ENCODE data around the gene ADD2.
"Not testable (repeated sequence)": the region's sequence is repeated elsewhere in the genome, so short reads cannot be mapped to it uniquely, and the experiment has no call there.

ADD2 gene

DNA sequence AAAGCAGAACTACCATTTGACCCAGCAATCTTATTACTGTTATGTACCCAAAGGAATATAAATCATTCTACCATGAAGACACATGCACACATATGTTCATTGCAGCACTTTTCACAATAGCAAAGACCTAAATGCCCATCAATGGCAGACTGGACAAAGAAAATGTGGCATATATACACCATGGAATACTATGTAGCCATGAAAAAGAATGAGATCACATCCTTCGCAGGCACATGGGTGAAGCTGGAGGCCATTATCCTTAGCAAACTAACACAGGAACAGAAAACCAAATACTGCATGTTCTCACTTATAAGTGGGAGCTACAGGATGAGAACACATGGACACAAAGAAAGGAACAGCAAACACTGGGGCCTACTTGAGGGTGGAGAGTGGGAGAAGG, 28.5 kb downstream of the ADD2 start:
- not testable (repeated sequence) for H3K4me3 ChIP-seq (ENCODE audit: low read length); H3K4me2 ChIP-seq (ENCODE audit: low read length); H3K9ac ChIP-seq (ENCODE audit: low read length); H3K56ac ChIP-seq (ENCODE audit: low read length); H3K36me3 ChIP-seq (ENCODE audit: control insufficient read depth, insufficient read depth, low read length); H4K8ac ChIP-seq (ENCODE audit: low read depth, low read length); H2BK120ac ChIP-seq (ENCODE audit: low read depth, low read length); H2BK15ac ChIP-seq (replicated peaks; ENCODE audit: low read depth); DNase-seq; H3K23ac ChIP-seq (ENCODE audit: low read length); H3K27me3 ChIP-seq (ENCODE audit: insufficient read depth, low read length, poor library complexity); H3K18ac ChIP-seq (ENCODE audit: low read length); H4K5ac ChIP-seq (ENCODE audit: low read length); H3K79me1 ChIP-seq (ENCODE audit: low read length); H2BK5ac ChIP-seq (ENCODE audit: low read length); H3K27ac ChIP-seq (ENCODE audit: low read depth, low read length); H3K4ac ChIP-seq (ENCODE audit: low read depth, low read length); H2AK5ac ChIP-seq (ENCODE audit: low read length)
- no CpG with 5 or more reads among the region's 1 CpG for WGBS (ENCODE audit: extremely low coverage, insufficient coverage, low lambda C conversion rate)
- Histone ChIP-seq H3K79me2 (ENCODE audit: control insufficient read depth, insufficient read depth, low read length) (peaks cover 49% of the 10 kb centered on the region), H3K4me1 (ENCODE audit: control insufficient read depth, low read depth, low read length) (peaks cover 12% of the 10 kb centered on the region)

DNA sequence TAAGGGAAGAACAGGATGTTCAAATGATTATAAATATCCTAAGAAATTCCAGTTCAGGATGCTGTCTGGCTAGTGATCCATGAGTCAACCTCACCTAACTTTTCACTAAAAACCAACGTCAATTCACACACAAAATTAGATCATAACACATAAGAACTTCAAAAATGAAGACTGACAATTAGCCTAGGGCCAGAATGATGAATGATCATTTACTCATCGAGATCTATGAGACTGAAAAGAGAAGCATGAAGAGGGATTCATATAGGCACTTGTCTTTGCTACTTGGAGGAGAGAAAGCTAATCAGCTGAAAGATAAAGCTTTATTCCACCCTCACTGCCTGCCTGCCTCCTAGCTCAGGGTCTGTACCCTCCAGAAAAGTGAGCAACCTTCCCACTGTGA, 29.8 kb downstream of the ADD2 start:
- Histone ChIP-seq H4K5ac (ENCODE audit: low read length) (no peak overlapping the region), H3K56ac (ENCODE audit: low read length) (peak overlapping the region; percentile 53), H3K27me3 (ENCODE audit: insufficient read depth, low read length, poor library complexity) (no peaks in the 10 kb centered on the region), H3K27ac (ENCODE audit: low read depth, low read length) (no peak overlapping the region), H3K4me2 (ENCODE audit: low read length) (no peak overlapping the region), H3K4me1 (ENCODE audit: control insufficient read depth, low read depth, low read length) (peaks cover 19% of the 10 kb centered on the region), H2AK5ac (ENCODE audit: low read length) (no peak overlapping the region), H4K8ac (ENCODE audit: low read depth, low read length) (no peak overlapping the region), H3K4ac (ENCODE audit: low read depth, low read length) (no peak overlapping the region), H3K9ac (ENCODE audit: low read length) (no peak overlapping the region), H2BK5ac (ENCODE audit: low read length) (no peak overlapping the region), H3K18ac (ENCODE audit: low read length) (no peak overlapping the region), H2BK120ac (ENCODE audit: low read depth, low read length) (no peak overlapping the region), H3K36me3 (ENCODE audit: control insufficient read depth, insufficient read depth, low read length) (no peaks in the 10 kb centered on the region), H3K79me2 (ENCODE audit: control insufficient read depth, insufficient read depth, low read length) (peaks cover 41% of the 10 kb centered on the region), H3K4me3 (ENCODE audit: low read length) (no peak overlapping the region), H3K79me1 (ENCODE audit: low read length) (peaks cover 12% of the 10 kb centered on the region), H2BK15ac (replicated peaks; ENCODE audit: low read depth) (no peak overlapping the region), H3K23ac (ENCODE audit: low read length) (no peak overlapping the region)
- WGBS (ENCODE audit: extremely low coverage, insufficient coverage, low lambda C conversion rate), result 100% methylated on average over 1 of the region's 2 CpGs
- no peak for DNase-seq

GRCh38 chr2:70735071-70735470, 32.9 kb downstream of the ADD2 start:
- Histone ChIP-seq H4K8ac (ENCODE audit: low read depth, low read length) (no peak overlapping the region), H3K9ac (ENCODE audit: low read length) (no peak overlapping the region), H3K4ac (ENCODE audit: low read depth, low read length) (no peak overlapping the region), H3K36me3 (ENCODE audit: control insufficient read depth, insufficient read depth, low read length) (no peaks in the 10 kb centered on the region), H3K79me1 (ENCODE audit: low read length) (peaks cover 22% of the 10 kb centered on the region), H3K27me3 (ENCODE audit: insufficient read depth, low read length, poor library complexity) (no peaks in the 10 kb centered on the region), H2BK5ac (ENCODE audit: low read length) (no peak overlapping the region), H2BK120ac (ENCODE audit: low read depth, low read length) (peak overlapping the region; percentile 2), H3K23ac (ENCODE audit: low read length) (no peak overlapping the region), H2BK15ac (replicated peaks; ENCODE audit: low read depth) (no peak overlapping the region), H4K5ac (ENCODE audit: low read length) (no peak overlapping the region), H3K79me2 (ENCODE audit: control insufficient read depth, insufficient read depth, low read length) (peaks cover 53% of the 10 kb centered on the region), H3K4me3 (ENCODE audit: low read length) (no peak overlapping the region), H3K18ac (ENCODE audit: low read length) (no peak overlapping the region), H3K56ac (ENCODE audit: low read length) (no peak overlapping the region), H3K4me1 (ENCODE audit: control insufficient read depth, low read depth, low read length) (peaks cover 35% of the 10 kb centered on the region), H3K4me2 (ENCODE audit: low read length) (no peak overlapping the region), H3K27ac (ENCODE audit: low read depth, low read length) (no peak overlapping the region), H2AK5ac (ENCODE audit: low read length) (no peak overlapping the region)
- no CpG with 5 or more reads among the region's 2 CpGs for WGBS (ENCODE audit: extremely low coverage, insufficient coverage, low lambda C conversion rate)
- DNase-seq, result no peak

- H3K4me3 ChIP-seq (ENCODE audit: low read length), result no peak overlapping the region
- H3K4me2 ChIP-seq (ENCODE audit: low read length), result no peak overlapping the region
- peaks cover 43% of the 10 kb centered on the region for H3K4me1 ChIP-seq (ENCODE audit: control insufficient read depth, low read depth, low read length)
- H2BK5ac ChIP-seq (ENCODE audit: low read length), result no peak overlapping the region
- no peak overlapping the region for H3K9ac ChIP-seq (ENCODE audit: low read length)
- WGBS (ENCODE audit: extremely low coverage, insufficient coverage, low lambda C conversion rate), result no CpG with 5 or more reads among the region's 7 CpGs
- H2BK15ac ChIP-seq (replicated peaks; ENCODE audit: low read depth), result no peak overlapping the region
- H3K36me3 ChIP-seq (ENCODE audit: control insufficient read depth, insufficient read depth, low read length), result no peaks in the 10 kb centered on the region
- H4K8ac ChIP-seq (ENCODE audit: low read depth, low read length), result no peak overlapping the region
- H3K79me2 ChIP-seq (ENCODE audit: control insufficient read depth, insufficient read depth, low read length), result peaks cover 55% of the 10 kb centered on the region
- H3K27ac ChIP-seq (ENCODE audit: low read depth, low read length), result no peak overlapping the region
- no peak overlapping the region for H2AK5ac ChIP-seq (ENCODE audit: low read length)
- no peak overlapping the region for H4K5ac ChIP-seq (ENCODE audit: low read length)
- H3K4ac ChIP-seq (ENCODE audit: low read depth, low read length), result no peak overlapping the region
- peaks cover 28% of the 10 kb centered on the region for H3K79me1 ChIP-seq (ENCODE audit: low read length)
- no peak overlapping the region for H2BK120ac ChIP-seq (ENCODE audit: low read depth, low read length)
- H3K27me3 ChIP-seq (ENCODE audit: insufficient read depth, low read length, poor library complexity), result no peaks in the 10 kb centered on the region
- H3K18ac ChIP-seq (ENCODE audit: low read length), result no peak overlapping the region
- H3K23ac ChIP-seq (ENCODE audit: low read length), result no peak overlapping the region
- H3K56ac ChIP-seq (ENCODE audit: low read length), result no peak overlapping the region
- no peak for DNase-seq
Measured at GRCh38 chr2:70733646-70734180, 34.3 kb downstream of the ADD2 start.

GRCh38 chr2:70732766-70733645, 35.0 kb downstream of the ADD2 start:
- Histone ChIP-seq H3K27ac (ENCODE audit: low read depth, low read length) (no peak overlapping the region), H3K4me3 (ENCODE audit: low read length) (no peak overlapping the region)

More at GRCh38 chr2:70732766-70733645, 35.0 kb downstream of the ADD2 start:
- Histone ChIP-seq H4K8ac (ENCODE audit: low read depth, low read length) (no peak overlapping the region), H3K4me2 (ENCODE audit: low read length) (no peak overlapping the region), H2AK5ac (ENCODE audit: low read length) (peak overlapping the region; percentile 18), H3K79me1 (ENCODE audit: low read length) (peaks cover 27% of the 10 kb centered on the region), H2BK120ac (ENCODE audit: low read depth, low read length) (no peak overlapping the region), H3K23ac (ENCODE audit: low read length) (no peak overlapping the region), H3K4ac (ENCODE audit: low read depth, low read length) (peak overlapping the region; percentile 50), H3K36me3 (ENCODE audit: control insufficient read depth, insufficient read depth, low read length) (no peaks in the 10 kb centered on the region), H2BK15ac (replicated peaks; ENCODE audit: low read depth) (no peak overlapping the region), H3K56ac (ENCODE audit: low read length) (peak overlapping the region; percentile 62), H3K4me1 (ENCODE audit: control insufficient read depth, low read depth, low read length) (peaks cover 45% of the 10 kb centered on the region), H3K27me3 (ENCODE audit: insufficient read depth, low read length, poor library complexity) (no peaks in the 10 kb centered on the region), H4K5ac (ENCODE audit: low read length) (no peak overlapping the region), H3K18ac (ENCODE audit: low read length) (peak overlapping the region; percentile 54), H3K9ac (ENCODE audit: low read length) (peak overlapping the region; percentile 19), H3K79me2 (ENCODE audit: control insufficient read depth, insufficient read depth, low read length) (peaks cover 52% of the 10 kb centered on the region), H2BK5ac (ENCODE audit: low read length) (no peak overlapping the region)
- no CpG with 5 or more reads among the region's 6 CpGs for WGBS (ENCODE audit: extremely low coverage, insufficient coverage, low lambda C conversion rate)
- DNase-seq, result peak; percentile 70

All from mesendoderm (in vitro differentiated cells).